OCI-LY7 (cell line): ENCODE results near the gene SNX13. TPM values are rescaled to one million over a fixed set of nuclear protein-coding genes. Genes with fewer than 3 reads are reported as not detected.

ENCODE experiments used
- BruUV-seq: library from RNA; stranded (reverse); fragments of 400-500 nt; replicated peaks from 2 replicates; lab custom pipeline; 2021; lab: Mats Ljungman, UMichigan
- CTCF ChIA-PET: fragments of 300-600 bp; sonication (Branson Sonifier 250); formaldehyde crosslinking; loops from one replicate; lab custom pipeline; 2022; ENCODE audit warnings: antibody characterized with exemption; ENCODE audit not compliant: unreplicated experiment; lab: Charles Lee
- POLR2A ChIA-PET: fragments of 300-600 bp; sonication (Branson Sonifier 250); formaldehyde crosslinking; loops from one replicate; lab custom pipeline; 2022; ENCODE audit warnings: antibody characterized with exemption; lab: Charles Lee
- DNase-seq: peaks from one replicate; pipeline ENCODE4 v3.0.0-alpha.2; 2015; ENCODE audit warnings: low spot score
- H2AFZ ChIP-seq: fragments of 200-600 bp; sonication (generic), shearing (Covaris generic); 2 replicates; pipeline ENCODE4 v1.6.1; 2014; ENCODE audit warnings: mild to moderate bottlenecking, antibody characterized with exemption, low read length, moderate library complexity
- H3K27ac ChIP-seq: fragments of 200-600 bp; sonication (generic); 2 replicates; pipeline ENCODE4 v1.5.1; 2014; ENCODE audit warnings: mixed run types, low read depth, mild to moderate bottlenecking, moderate library complexity, low read length, inconsistent platforms; ENCODE audit not compliant: poor library complexity, severe bottlenecking
- H3K36me3 ChIP-seq: fragments of 200-600 bp; sonication (generic); 2 replicates; pipeline ENCODE4 v1.6.1; 2014; ENCODE audit warnings: mild to moderate bottlenecking, antibody characterized with exemption, low read length, moderate library complexity, mixed read lengths; ENCODE audit not compliant: insufficient read depth
- H3K4me1 ChIP-seq: fragments of 200-600 bp; sonication (generic); 2 replicates; pipeline ENCODE4 v1.5.1; 2014; ENCODE audit warnings: mild to moderate bottlenecking, low read length; ENCODE audit not compliant: insufficient read depth, poor library complexity, severe bottlenecking
- H3K4me2 ChIP-seq: fragments of 200-600 bp; sonication (generic); 2 replicates; pipeline ENCODE4 v1.6.1; 2014; ENCODE audit warnings: mild to moderate bottlenecking, low read length
- H3K4me3 ChIP-seq: fragments of 200-600 bp; sonication (generic); 2 replicates; pipeline ENCODE4 v1.5.1; 2014; ENCODE audit warnings: mild to moderate bottlenecking, low read depth, low read length; ENCODE audit not compliant: poor library complexity, severe bottlenecking
- H3K79me2 ChIP-seq: fragments of 200-600 bp; sonication (generic); 2 replicates; pipeline ENCODE4 v1.6.1; 2016; ENCODE audit warnings: low read depth, mild to moderate bottlenecking, low read length, moderate library complexity, mixed read lengths; ENCODE audit not compliant: insufficient read depth
- H3K9me2 ChIP-seq: fragments of 200-600 bp; sonication (generic); 2 replicates; pipeline ENCODE4 v1.6.1; 2016; ENCODE audit warnings: mild to moderate bottlenecking, low read length, mixed read lengths; ENCODE audit not compliant: insufficient read depth
- H3K9me3 ChIP-seq: fragments of 200-600 bp; sonication (generic); 2 replicates; pipeline ENCODE4 v1.6.1; 2014; ENCODE audit warnings: mild to moderate bottlenecking, mixed run types, low read length, mixed read lengths
- H4K20me1 ChIP-seq: fragments of 200-600 bp; sonication (generic); 2 replicates; pipeline ENCODE4 v1.6.1; 2014; ENCODE audit warnings: mild to moderate bottlenecking, antibody characterized with exemption, low read length, moderate library complexity, mixed read lengths; ENCODE audit not compliant: insufficient read depth
- EZH2phosphoT487 ChIP-seq: fragments of 200-600 bp; sonication (generic); IDR thresholded peaks from 2 replicates; pipeline ENCODE4 v1.6.1; 2018; ENCODE audit warnings: low read depth, borderline replicate concordance, mild to moderate bottlenecking, mixed run types, antibody characterized with exemption, low read length, moderate library complexity, mixed read lengths
- intact Hi-C: fragments of 100-400 bp; cut with micrococcal nuclease; formaldehyde crosslinking; loops from one replicate; pipeline ENCODE4 v1.10.0; 2022; ENCODE audit not compliant: unreplicated experiment
- total RNA-seq, 2 experiments: library from RNA; depleted of rRNA in 1 of 2; stranded (reverse); fragments of >200 nt in 1 of 2; shearing (Covaris generic) in 1 of 2; gene quantifications; 2 replicates each; pipeline ENCODE4 v1.2.3, GENCODE V29; 2014 to 2022
- TF ChIP-seq, protein P1 (sequence below): fragments of 200-600 bp; sonication (generic); conservative IDR thresholded peaks from 2 replicates; pipeline ENCODE4 v1.5.1; 2014; ENCODE audit warnings: mild to moderate bottlenecking, antibody characterized with exemption, low read length, moderate library complexity, mixed read lengths

Gene SNX13
- total RNA-seq, 2 experiments from 2014 or later = 20.0 to 32.6 TPM

DNA sequence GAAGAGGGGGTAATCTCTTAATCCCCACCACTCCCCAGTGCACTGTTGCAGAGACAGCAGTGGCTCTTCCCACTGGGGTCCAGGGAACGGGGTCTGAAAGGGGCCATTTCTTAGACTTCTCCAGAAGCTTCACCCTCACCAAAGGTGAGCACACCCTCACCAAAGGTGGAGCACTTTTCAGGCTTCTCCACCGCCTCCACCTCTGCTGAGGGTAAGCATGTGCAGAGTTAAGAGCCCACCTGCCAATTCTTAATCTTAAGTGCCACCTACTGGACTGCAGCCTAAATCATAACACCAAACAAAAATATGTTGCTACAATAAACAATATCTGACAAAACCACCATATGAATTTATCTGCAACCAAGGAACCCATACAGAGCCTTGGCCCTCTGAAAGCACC, 27.0 kb downstream of the SNX13 start:
- DNase-seq = no peak
- H3K79me2 ChIP-seq = peaks cover 53% of the 10 kb centered on the region
- no peaks in the 10 kb centered on the region for H3K9me2 ChIP-seq
- no TSS peak for BruUV-seq
- H3K9me3 ChIP-seq = peaks cover 20% of the 10 kb centered on the region
- no peak overlapping the region for H2AFZ ChIP-seq
- ChIA-PET CTCF (no interaction called here), POLR2A (no interaction called here)
- H3K4me1 ChIP-seq = peaks cover 11% of the 10 kb centered on the region
- H3K27ac ChIP-seq = no peak overlapping the region
- no peak overlapping the region for H3K4me2 ChIP-seq
- 0 out of 2 replicates have a peak, but pooled peaks cover 2% of the 10 kb centered on the region for H4K20me1 ChIP-seq
- TF ChIP-seq EZH2phosphoT487 = no peak
- TF ChIP-seq, protein P1, sequence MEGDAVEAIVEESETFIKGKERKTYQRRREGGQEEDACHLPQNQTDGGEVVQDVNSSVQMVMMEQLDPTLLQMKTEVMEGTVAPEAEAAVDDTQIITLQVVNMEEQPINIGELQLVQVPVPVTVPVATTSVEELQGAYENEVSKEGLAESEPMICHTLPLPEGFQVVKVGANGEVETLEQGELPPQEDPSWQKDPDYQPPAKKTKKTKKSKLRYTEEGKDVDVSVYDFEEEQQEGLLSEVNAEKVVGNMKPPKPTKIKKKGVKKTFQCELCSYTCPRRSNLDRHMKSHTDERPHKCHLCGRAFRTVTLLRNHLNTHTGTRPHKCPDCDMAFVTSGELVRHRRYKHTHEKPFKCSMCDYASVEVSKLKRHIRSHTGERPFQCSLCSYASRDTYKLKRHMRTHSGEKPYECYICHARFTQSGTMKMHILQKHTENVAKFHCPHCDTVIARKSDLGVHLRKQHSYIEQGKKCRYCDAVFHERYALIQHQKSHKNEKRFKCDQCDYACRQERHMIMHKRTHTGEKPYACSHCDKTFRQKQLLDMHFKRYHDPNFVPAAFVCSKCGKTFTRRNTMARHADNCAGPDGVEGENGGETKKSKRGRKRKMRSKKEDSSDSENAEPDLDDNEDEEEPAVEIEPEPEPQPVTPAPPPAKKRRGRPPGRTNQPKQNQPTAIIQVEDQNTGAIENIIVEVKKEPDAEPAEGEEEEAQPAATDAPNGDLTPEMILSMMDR = peak; percentile 37
- no peak overlapping the region for H3K4me3 ChIP-seq
- intact Hi-C loops = no loop called here
- no peaks in the 10 kb centered on the region for H3K36me3 ChIP-seq

DNA sequence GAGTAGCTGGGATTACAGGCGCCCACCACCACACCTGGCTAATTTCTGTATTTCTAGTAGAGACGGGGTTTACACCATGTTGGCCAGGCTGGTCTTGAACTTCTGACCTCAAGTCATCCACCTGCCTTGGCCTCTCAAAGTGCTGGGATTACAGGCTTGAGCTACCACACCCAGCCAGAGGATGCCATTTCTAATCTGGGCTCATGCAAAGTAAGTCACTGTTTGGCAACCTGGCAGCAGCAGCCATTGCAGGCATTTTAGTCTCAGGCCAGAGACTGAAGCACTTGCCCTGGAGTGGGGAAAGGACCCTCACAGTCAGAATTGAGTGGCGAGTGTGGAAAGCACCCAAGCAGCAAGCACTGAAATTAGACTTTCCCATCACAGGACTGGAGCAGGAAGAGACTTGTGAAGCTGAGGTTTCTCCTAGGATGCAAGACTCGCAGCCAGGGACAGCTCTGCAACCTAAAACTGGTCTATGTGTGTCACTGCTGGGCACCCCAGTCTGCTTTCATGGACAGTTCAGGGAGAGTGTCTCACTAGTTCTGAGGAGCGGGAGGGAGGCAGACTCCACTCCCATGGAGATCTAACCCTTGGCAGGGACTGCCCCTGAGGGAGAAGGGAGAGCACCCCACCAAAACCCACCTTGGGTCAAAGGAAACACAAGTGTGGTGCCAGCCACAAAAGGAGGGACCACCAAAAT, 27.6 kb downstream of the SNX13 start:
- intact Hi-C loops = no loop called here

More for the DNA sequence above, 27.6 kb downstream of the SNX13 start:
- H2AFZ ChIP-seq = no peak overlapping the region
- DNase-seq = no peak
- no TSS peak for BruUV-seq
- ChIA-PET POLR2A (interaction anchor here (0.7 kb wide), 1 partner anchor 58 kb away, joined by 3 read pairs; no protein-coding TSS in a partner anchor), CTCF (no interaction called here)
- TF ChIP-seq EZH2phosphoT487 = no peak
- TF ChIP-seq, protein P1 = no peak
- H3K9me2 ChIP-seq = no peaks in the 10 kb centered on the region
- 0 out of 2 replicates have a peak, but pooled peaks cover 7% of the 10 kb centered on the region for H4K20me1 ChIP-seq
- H3K9me3 ChIP-seq = peaks cover 18% of the 10 kb centered on the region
- H3K36me3 ChIP-seq = no peaks in the 10 kb centered on the region
- peaks cover 11% of the 10 kb centered on the region for H3K4me1 ChIP-seq
- H3K4me3 ChIP-seq = no peak overlapping the region
- no peak overlapping the region for H3K4me2 ChIP-seq
- H3K27ac ChIP-seq = no peak overlapping the region
- H3K79me2 ChIP-seq = peaks cover 50% of the 10 kb centered on the region
